ENCODE measurements around the gene OR6K2.

The OR6K2 gene

DNA sequence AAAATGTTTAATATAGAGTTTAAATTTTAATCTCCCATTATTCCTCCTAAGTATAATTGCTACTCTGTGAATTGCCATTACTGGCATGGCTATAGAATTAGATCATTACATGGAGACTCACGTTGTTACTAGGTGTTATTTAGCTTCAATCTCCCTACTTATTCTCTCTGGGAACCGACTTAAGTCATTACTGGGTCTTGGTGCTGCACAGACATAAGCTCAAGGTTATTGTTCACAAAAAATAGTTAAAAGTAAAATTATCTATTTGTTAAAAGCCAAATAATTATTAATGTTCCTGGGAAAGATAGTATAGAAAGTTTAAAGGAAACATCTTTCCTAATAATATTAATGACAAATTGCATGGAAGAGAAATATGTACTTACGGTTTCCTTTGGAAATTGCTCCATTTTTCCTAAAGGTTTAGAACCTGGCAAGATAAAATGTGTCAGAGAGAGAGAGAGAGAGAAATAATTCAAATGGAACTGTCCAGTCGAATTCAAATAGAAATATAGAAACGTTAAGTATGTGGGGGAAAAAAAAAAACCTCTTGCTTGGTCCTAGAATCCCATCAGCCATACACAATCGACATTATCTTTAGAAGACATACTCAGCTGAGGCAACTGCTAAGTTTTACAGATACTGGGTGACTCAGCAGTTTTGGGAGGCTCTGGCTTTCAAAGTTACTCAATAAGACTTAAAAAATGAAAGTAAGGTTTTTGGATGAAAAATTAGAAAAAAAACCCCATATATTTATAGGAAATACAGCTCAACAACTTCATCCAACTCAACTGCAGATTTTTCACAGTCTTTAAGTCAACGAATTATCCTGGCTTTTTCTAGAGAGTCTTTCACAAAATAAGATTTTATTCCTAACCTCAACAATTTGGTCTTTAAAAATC is 14.1 kb downstream of the OR6K2 start, which contains the start of gene SPTA1:
Gene SPTA1 (minus strand): TSS at position 605 of the 899 bp plus-strand sequence. CDS start 198 bp downstream, at position 407.
- DNase-seq (ENCODE audit: low read depth in 4 of 4, low spot score in 1 of 4): no peak

DNA sequence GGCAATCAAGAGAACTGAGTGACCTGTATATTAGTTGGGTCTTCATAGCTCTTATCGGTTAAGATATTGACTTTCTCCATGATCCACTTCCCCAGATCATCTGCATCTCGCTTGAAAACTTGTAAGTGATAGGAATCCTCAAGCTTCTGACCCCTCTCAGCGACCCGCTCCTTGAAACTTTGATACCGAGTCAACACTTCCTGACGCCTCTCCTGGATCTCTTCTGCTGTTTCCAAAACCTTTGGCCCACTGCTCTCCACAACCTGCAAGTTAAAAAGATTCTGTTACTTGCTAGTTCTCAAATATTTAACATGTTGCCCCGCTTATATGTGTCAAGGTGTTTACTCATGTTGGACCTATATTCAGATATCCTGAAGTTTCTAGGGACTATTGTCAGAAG is 15.4 kb downstream of the OR6K2 start:
- no peak for DNase-seq (ENCODE audit: low read depth in 4 of 4, low spot score in 1 of 4)

DNA sequence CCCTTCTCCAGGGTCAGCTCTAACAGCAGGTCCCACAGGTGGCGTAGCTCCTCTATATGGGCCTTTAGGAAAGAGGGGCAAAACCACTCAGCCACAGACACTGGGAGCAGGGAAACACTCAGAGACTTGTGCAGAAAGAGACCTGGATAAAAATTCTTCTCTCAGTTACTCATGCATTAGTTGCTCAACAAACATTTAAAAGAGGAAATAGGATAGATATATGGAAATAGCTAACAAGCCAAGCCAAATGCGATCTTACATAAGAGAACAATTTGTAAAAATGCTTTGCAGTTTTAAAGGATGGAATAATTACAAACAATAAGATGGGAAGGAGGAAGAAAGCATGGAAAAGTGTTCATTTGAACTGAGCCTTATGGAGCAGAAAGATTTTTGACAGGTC is 18.8 kb downstream of the OR6K2 start:
- DNase-seq (ENCODE audit: low read depth in 4 of 4, low spot score in 1 of 4): no peak

DNA sequence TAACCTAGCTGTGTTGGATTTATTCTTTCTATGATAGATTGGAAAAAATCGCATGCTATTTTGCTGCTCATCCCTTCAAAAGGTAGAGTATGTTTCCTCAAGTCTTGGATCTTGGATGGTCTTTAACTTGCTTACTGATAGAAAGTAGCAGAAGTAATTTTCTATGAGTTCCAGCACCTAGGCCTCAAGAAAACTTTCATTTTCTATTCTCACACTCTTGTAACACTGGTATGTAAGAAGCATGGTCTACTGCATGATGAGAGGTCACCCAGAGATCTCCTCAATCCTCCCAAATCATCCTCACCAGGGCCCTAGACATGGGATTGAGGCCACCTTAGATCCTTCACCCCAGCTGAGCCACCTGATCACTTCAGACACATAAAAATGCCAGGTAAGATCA is 21.2 kb downstream of the OR6K2 start:
- no peak for DNase-seq (ENCODE audit: low read depth in 4 of 4, low spot score in 1 of 4)

DNA sequence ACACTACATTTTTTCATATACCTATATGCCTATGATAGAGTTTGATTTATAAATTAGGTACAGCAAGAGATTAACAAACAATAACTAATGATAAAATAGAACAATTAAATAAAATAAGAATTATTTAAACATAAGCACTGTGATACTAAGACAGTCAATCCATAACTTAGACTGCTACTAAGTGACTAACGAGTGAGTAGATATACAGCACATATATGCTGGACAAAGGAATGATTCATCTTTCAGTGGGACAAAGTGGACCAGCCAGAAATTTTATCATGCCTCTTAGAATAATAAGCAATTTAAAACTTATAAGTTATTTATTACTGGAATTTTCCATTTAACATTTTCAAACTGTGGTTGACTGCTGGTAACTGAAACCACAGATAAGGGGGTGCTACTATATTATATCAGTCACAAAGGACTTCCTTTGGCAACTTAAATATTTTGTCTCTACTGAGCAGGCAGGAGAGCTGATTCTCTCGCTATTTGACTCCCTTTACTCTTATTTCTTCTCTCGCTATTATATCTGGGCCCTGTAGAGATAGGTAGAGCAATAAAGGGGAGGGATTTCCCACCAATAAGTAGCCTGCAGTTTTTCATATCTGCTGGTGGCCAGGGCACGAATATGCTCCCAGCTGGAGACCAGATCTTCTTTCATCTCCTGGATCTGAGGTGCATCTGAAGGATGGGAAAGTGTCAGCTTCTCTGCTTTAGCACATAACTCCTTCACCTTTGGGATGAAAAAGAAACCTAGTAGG is 24.7 kb downstream of the OR6K2 start:
- no peak for DNase-seq (ENCODE audit: low read depth in 4 of 4, low spot score in 1 of 4)

DNA sequence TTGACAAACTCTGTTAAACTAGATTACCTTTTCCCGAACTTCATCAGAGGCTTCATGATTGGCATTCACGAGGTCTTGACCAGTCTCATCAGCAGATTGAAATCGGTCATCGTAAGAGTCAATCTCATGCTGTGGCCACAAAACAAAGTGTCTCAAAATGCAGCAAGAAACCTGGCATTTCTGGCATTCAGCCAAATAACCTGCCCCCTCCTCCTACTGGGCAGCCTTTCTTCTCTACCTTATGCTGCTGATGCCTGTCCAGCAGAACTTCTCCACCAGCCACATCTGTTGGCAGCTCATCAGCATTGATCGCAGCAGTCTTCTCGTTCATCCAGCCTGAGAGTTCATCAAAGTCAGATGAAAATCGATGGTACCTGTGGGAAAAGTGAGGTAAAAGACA is 26.1 kb downstream of the OR6K2 start:
- DNase-seq (ENCODE audit: low read depth in 4 of 4, low spot score in 1 of 4): no peak

DNA sequence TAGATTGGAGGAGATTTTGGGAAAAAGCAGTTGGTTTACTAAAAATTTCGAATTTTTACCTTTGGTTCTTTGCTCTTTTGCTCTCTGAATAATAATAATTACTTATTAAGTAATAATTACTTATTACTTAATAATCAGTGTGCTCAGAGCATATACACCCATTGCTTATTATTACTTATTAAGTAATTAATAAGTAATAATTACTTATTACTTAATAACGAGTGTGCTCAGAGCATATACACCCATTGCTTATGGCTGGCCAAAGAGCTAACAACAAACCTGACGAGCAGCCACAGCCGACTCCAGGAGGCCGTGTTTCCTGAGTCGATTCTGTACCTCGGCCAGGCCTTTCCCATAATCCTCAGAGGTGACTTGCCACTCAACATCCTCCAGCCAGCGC is 34.4 kb downstream of the OR6K2 start:
- no peak for DNase-seq (ENCODE audit: low read depth in 4 of 4, low spot score in 1 of 4)

DNA sequence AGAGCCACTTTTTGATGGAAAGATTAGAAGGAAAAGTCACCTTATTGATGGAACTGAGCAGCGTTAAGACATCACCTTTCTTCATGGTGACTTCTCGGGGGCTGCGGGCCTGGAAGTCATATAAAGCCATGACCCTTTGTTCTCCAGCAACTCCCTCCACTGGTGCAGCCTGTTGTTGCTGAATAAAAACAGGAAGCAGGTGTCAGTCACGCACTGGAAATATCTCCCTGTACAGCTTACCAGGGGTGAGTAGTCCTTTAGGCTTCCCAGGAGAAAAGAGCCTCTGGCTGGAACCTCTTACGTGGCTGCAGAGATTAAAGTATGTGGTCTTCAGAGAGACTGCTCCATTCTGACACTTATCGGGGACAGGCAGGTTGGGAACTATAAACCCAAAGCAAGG is 45.9 kb downstream of the OR6K2 start:
- no peak for DNase-seq (ENCODE audit: low read depth in 4 of 4, low spot score in 1 of 4)

DNA sequence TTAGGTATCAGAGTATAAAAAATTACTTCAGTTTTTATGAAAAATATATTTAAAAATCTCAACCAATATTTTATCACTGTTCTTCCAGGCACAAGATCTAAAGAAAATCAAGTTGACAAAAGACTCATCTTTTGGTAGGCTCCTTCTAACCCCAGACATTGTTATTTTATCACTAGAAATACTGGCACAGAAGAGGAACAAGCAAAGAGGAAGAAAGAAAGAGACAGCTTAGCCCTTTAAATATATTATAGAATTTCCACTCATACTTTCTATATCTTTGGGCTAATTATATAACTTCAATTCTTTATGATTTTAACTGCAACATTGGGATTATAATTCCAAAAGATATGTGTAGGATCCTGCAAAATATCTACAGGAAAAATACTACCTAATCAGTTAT is 46.4 kb downstream of the OR6K2 start:
- DNase-seq (ENCODE audit: low read depth in 4 of 4, low spot score in 1 of 4): no peak

DNA sequence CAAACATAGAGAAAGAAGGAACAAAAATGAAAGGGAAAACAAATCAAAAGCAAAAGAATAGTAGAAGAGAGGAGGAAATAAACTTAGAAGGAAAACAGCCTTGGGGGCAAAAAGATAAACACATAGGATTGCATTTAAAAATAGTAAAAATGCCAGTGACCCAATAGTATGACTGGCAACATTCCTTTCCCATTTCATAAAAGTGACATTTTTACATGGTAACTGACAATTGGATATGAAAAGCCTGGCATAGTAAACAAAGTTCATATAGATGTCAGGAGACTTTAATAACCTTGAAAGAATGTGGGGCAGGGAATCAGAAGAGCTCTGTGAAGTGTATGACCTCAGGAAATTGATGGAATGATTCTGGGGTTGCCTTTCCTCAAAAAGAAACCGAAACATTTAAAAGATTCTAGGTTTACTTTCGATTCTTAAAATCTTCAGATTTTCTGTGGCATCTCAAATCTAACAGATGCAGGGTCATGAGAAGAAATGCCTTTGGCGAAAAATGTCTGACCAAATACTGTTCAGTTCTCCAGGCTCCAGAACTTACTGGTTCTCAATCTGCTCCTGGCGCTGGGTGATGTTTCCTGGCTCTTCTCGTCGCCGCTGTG is 47.6 kb downstream of the OR6K2 start:
- DNase-seq (ENCODE audit: low read depth in 4 of 4, low spot score in 1 of 4): no peak
